Ishikawa (cell line): ENCODE measurements around the gene MECR.

Experiments
- CEBPB ChIP-seq: IDR thresholded peaks from 2 replicates; pipeline ENCODE4 v1.6.1; 2012
- CREB1 ChIP-seq: IDR thresholded peaks from 2 replicates; pipeline ENCODE4 v1.6.1; 2012; ENCODE audit warnings: low read depth
- EGR1 ChIP-seq: IDR thresholded peaks from 2 replicates; pipeline ENCODE4 v1.6.1; 2012
- EP300 ChIP-seq: IDR thresholded peaks from 2 replicates; pipeline ENCODE4 v1.6.1; 2012; ENCODE audit warnings: borderline replicate concordance
- FOXM1 ChIP-seq: IDR thresholded peaks from 2 replicates; pipeline ENCODE4 v1.6.1; 2012; ENCODE audit warnings: low read depth, borderline replicate concordance
- MAX ChIP-seq: IDR thresholded peaks from 2 replicates; pipeline ENCODE4 v1.6.1; 2012
- NFIC ChIP-seq: IDR thresholded peaks from 2 replicates; pipeline ENCODE4 v1.6.1; 2012
- RAD21 ChIP-seq: IDR thresholded peaks from 2 replicates; pipeline ENCODE4 v1.6.1; 2012; ENCODE audit warnings: low read depth
- TAF1 ChIP-seq: IDR thresholded peaks from 2 replicates; pipeline ENCODE4 v1.6.1; 2012; ENCODE audit warnings: low read depth, mild to moderate bottlenecking
- TCF12 ChIP-seq: IDR thresholded peaks from 2 replicates; pipeline ENCODE4 v1.6.1; 2012; ENCODE audit warnings: low read depth
- TEAD4 ChIP-seq: IDR thresholded peaks from 2 replicates; pipeline ENCODE4 v1.6.1; 2012
- YY1 ChIP-seq: IDR thresholded peaks from 2 replicates; pipeline ENCODE4 v1.6.1; 2012; ENCODE audit warnings: low read depth
- ZBTB7A ChIP-seq: IDR thresholded peaks from 2 replicates; pipeline ENCODE4 v1.6.1; 2012; ENCODE audit warnings: low read depth
- TF ChIP-seq, protein P1 (sequence below): IDR thresholded peaks from 2 replicates; pipeline ENCODE4 v1.6.1; 2012; ENCODE audit warnings: low read depth, mild to moderate bottlenecking
- TF ChIP-seq, protein P2 (sequence below): IDR thresholded peaks from 2 replicates; pipeline ENCODE4 v1.6.1; 2012

MECR gene

GRCh38 chr1:29176576-29176975 lies 54.2 kb downstream of the MECR start:
- TF ChIP-seq, protein P1, sequence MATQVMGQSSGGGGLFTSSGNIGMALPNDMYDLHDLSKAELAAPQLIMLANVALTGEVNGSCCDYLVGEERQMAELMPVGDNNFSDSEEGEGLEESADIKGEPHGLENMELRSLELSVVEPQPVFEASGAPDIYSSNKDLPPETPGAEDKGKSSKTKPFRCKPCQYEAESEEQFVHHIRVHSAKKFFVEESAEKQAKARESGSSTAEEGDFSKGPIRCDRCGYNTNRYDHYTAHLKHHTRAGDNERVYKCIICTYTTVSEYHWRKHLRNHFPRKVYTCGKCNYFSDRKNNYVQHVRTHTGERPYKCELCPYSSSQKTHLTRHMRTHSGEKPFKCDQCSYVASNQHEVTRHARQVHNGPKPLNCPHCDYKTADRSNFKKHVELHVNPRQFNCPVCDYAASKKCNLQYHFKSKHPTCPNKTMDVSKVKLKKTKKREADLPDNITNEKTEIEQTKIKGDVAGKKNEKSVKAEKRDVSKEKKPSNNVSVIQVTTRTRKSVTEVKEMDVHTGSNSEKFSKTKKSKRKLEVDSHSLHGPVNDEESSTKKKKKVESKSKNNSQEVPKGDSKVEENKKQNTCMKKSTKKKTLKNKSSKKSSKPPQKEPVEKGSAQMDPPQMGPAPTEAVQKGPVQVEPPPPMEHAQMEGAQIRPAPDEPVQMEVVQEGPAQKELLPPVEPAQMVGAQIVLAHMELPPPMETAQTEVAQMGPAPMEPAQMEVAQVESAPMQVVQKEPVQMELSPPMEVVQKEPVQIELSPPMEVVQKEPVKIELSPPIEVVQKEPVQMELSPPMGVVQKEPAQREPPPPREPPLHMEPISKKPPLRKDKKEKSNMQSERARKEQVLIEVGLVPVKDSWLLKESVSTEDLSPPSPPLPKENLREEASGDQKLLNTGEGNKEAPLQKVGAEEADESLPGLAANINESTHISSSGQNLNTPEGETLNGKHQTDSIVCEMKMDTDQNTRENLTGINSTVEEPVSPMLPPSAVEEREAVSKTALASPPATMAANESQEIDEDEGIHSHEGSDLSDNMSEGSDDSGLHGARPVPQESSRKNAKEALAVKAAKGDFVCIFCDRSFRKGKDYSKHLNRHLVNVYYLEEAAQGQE = no peak
- no peak for TF ChIP-seq EP300
- TF ChIP-seq CEBPB = no peak
- TF ChIP-seq YY1 = no peak
- TF ChIP-seq NFIC = no peak
- TF ChIP-seq EGR1 = no peak
- TF ChIP-seq ZBTB7A = no peak
- TF ChIP-seq FOXM1 = no peak
- TF ChIP-seq, protein P2, sequence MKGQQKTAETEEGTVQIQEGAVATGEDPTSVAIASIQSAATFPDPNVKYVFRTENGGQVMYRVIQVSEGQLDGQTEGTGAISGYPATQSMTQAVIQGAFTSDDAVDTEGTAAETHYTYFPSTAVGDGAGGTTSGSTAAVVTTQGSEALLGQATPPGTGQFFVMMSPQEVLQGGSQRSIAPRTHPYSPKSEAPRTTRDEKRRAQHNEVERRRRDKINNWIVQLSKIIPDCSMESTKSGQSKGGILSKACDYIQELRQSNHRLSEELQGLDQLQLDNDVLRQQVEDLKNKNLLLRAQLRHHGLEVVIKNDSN = no peak
- TF ChIP-seq TCF12 = no peak
- TF ChIP-seq RAD21 = no peak
- TF ChIP-seq MAX = no peak
- TF ChIP-seq CREB1 = no peak
- TF ChIP-seq TAF1 = no peak
- TF ChIP-seq TEAD4 = no peak

DNA sequence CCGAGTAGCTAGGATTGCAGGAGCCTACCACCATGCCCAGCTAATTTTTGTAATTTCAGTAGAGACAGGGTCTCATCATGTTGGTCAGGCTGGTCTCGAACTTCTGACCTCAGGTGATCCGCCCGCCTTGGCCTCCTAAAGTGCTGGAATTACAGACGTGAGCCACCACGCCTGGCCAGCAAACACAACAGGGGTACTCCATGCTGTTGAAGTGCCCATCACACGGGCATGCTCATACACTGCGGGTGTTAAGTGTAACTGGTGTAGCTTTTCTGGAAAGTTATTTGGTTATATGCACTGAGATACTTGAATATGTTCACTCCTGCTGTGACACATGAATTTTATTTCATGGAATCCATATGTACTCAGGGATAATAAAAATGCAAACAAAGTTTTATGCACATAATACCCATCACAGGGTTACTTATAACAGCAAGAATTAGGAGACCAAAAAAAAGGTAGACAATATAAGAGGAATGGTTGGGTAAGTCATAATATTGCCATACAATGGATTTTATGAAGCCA lies 58.3 kb downstream of the MECR start:
- no peak for TF ChIP-seq NFIC
- no peak for TF ChIP-seq MAX
- no peak for TF ChIP-seq ZBTB7A
- TF ChIP-seq FOXM1 = no peak
- TF ChIP-seq, protein P1 = no peak
- no peak for TF ChIP-seq EGR1
- TF ChIP-seq TAF1 = no peak
- no peak for TF ChIP-seq CEBPB
- TF ChIP-seq TCF12 = no peak
- no peak for TF ChIP-seq CREB1
- no peak for TF ChIP-seq RAD21
- no peak for TF ChIP-seq EP300
- no peak for TF ChIP-seq TEAD4
- TF ChIP-seq, protein P2 = no peak
- no peak for TF ChIP-seq YY1

DNA sequence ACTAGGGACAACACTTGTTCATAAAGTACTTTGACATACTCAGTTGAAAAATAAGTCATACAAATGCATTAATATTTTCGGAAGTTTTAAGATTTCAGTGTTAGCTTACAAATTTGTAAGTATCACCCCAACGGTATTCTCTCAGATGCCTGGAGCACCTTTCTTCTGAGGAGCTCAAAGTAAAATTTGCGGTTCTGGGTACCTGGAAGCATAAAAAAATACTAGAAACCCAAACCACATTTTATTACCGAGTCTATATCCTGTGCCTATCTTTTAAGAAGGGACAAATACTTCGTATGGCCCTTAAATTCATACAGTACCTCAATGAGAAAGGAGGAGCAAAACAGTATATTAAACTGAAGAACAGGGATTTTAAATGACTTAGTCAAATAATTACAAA lies 59.2 kb downstream of the MECR start:
- TF ChIP-seq CREB1 (no peak), TEAD4 (no peak), TAF1 (no peak), FOXM1 (no peak), NFIC (no peak), ZBTB7A (no peak), EP300 (no peak), EGR1 (no peak), MAX (no peak), CEBPB (no peak), TCF12 (no peak), YY1 (no peak), RAD21 (no peak)
- TF ChIP-seq, protein P2 = no peak
- TF ChIP-seq, protein P1 = no peak
